GM19452 (cell line): ENCODE measurements around the gene PIK3CG.

ENCODE experiments used
- ATAC-seq: cut with Tn5 transposase; IDR thresholded peaks from one replicate; pipeline ENCODE4 v1.9.1; 2021; ENCODE audit not compliant: unreplicated experiment

PIK3CG gene

DNA sequence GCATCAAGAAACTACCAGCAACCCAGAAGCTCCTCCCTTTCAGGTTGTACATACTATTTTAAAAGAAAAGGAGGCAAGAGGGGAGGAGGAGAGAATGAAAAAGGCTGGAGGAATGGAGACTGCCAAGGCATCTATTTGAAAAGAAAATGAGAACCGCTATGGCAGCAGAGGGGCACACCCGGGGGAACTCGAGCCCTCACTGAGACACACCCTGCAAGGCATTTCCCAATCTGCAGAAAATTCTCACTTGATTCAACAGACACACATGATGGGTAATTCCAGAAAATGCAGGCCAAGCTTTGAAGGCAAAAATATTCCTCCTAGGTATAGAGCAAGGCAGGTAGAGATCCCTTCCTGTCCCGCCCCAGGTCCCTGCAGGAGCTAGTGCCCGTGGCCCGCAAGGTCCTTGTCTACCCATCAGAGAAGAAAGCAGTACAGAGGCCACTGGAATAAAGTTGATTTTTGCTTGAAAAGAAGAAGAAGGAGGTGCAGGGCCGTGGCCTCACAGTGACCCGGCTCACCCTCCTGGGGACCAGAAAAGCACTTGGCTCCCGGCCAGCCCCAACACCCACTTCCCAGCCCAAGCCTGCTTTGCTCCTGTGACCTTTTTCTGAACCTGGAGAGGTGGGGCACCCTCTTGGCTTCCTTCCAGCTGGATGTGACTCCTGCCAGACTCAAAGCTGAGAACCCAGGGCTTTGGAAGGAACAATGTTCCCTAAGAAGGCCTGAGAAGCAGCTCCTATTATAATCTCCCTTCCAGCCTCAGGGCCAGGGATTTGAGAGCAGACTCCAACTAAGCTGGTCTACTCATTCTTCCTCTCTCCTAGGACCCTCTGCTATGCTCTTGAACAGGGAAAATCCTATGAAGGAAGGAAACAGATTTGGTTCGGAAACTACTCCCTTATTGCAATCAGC lies 6.2 kb upstream of the PIK3CG start:
- ATAC-seq = no peak

DNA sequence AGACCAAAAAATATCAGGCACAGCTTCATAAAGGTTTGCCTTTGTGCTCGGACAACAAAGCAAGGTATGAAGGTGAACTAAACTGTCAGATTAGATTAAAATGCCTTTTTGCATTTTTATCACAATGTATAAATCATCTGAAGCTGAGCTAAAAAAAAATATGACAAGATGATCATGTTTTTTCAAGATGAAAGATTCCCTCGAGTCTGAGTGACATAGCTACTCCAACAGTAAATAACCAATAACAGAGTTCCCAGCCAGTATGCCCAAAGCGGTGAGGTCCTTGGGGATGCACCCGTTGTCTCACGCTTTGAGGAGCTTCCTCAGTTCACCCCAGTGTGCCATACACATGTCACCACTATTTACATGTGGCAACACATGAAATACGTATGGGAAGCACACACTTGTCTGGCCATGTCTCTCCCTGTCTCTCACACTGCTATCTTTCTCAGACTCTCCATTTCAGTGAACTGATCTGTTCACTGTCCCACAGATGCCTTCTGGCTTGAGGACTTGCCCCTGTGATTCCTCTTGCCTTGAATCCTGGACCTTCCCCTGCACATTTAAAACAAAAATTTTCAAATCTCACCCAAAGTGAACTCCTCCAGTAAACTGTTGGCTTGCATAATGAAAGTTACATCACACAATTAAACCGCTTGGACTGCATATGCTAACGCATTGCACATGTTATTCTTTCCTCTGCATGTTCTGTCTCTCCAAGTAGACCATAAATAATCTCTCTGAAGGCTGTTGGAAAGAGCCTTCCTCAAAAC lies 2.6 kb upstream of the PIK3CG start:
- no peak for ATAC-seq

DNA sequence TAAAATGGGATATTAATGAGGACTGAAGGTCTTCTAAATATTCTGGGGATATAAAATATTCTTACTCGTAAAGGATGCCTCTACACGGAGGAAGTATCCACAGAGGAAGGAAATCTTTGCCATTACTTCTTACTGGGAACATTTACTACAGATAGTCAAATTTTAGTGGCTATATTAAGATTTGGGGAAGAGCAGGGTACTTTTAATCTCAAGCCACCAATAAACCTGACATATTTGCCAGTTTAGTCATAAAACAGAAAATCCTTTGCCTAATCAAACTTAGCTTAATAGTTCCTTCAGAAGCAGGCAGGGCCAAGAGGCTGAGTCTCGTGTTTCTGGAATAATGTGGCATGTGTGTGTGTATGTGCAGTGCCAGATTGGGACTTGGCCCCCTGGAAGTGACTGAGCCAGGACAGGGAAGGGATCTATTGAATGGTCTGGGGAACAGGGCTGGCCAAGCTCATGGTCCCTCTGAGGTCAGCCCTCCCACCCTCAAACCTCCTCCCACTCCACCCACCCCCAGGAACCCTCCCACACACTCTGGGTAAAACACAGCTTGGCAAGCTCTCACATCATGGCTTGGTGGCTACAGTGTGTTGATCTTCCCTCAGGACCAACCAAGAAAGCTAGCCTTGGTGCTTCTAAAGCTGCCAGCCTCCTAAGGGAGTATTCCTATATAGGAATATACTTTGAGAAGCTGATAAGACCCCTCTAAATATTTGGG lies 1.6 kb upstream of the PIK3CG start:
- ATAC-seq = no peak

DNA sequence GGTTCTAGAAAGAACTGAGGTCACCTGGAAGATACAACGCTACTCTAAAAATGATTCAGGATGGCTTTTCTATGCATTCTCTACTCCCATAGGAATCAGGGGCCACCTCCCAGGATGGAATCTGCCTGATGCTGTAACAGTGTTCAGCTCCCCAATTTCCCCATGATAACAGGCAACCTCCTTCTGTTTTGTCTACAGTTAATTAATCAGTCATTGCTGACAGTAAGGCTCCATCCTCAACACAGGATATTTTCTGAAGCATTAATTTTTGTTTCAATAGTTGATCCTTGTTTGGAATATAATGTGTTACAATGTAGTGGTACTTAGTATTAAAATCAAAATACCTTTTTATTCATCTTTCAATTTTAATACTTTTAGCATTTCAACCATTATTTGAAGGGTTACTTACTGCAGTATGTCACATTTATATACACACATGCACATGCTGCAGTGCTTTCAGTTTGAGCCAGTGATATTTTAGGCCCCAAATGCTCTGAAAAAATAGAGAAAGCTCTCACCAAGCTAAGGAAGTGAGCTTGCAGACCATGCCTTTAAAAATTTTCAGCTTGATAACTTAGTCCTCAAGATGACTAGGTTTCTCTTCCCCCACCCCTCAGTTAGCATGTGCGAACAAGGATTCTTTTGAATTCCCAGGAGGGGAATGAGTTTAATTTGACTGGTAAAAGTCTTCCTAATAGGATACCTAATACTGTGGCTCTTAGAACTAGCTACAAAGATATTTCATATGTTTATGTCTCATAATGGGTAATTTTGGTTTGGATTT lies 592 bp upstream of the PIK3CG start:
- ATAC-seq = peak; percentile 38

DNA sequence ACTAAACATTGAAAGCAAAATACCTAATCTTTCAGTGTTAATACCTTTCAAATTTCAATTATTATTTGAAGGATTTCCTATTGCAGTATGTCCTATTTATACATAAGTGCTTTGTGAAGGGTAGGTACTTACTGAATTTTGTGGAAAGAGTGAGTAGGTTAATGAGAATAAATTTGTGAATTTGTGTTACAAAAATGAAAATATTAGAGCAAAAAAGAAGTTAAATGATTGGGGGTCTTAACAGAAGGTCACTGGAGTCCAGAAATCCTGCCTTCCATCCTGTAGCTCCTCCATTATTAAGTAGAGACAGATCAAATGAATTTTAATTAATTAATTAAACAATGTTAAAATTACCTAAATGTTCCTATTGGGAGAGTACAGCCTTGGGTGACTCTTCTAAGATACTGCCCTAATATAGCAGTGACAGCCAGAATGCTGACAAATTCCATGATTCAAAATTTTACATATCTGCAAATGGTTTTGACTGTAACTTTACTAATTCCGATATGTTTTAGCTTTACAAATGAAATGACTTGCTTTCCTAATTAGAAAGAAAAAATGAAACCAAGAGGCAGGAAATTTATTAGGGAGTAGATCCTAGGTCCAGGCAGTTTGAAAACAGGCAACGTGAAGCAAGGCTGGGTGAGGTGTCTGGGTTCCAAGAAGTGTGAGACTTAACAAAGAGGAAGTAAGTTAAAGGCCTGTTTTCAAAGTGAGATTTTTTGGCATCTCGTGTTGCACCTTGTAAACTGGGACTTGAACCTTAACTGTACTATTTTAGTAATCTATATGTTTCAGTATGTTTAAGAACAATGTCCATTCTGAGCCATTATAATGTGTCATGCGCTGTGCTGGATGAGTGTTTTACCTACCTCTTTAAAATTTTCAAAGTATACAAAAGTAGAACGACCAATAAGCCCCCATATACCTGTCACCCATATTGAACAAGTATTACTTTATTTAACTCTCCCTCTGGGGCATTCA lies 1.5 kb downstream of the PIK3CG start:
- peak; percentile 31 for ATAC-seq

DNA sequence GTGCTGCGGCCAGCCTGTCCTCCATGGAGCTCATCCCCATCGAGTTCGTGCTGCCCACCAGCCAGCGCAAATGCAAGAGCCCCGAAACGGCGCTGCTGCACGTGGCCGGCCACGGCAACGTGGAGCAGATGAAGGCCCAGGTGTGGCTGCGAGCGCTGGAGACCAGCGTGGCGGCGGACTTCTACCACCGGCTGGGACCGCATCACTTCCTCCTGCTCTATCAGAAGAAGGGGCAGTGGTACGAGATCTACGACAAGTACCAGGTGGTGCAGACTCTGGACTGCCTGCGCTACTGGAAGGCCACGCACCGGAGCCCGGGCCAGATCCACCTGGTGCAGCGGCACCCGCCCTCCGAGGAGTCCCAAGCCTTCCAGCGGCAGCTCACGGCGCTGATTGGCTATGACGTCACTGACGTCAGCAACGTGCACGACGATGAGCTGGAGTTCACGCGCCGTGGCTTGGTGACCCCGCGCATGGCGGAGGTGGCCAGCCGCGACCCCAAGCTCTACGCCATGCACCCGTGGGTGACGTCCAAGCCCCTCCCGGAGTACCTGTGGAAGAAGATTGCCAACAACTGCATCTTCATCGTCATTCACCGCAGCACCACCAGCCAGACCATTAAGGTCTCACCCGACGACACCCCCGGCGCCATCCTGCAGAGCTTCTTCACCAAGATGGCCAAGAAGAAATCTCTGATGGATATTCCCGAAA lies 2.7 kb downstream of the PIK3CG start:
- no peak for ATAC-seq

DNA sequence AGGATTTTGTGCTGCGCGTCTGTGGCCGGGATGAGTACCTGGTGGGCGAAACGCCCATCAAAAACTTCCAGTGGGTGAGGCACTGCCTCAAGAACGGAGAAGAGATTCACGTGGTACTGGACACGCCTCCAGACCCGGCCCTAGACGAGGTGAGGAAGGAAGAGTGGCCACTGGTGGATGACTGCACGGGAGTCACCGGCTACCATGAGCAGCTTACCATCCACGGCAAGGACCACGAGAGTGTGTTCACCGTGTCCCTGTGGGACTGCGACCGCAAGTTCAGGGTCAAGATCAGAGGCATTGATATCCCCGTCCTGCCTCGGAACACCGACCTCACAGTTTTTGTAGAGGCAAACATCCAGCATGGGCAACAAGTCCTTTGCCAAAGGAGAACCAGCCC lies 3.3 kb downstream of the PIK3CG start:
- no peak for ATAC-seq

DNA sequence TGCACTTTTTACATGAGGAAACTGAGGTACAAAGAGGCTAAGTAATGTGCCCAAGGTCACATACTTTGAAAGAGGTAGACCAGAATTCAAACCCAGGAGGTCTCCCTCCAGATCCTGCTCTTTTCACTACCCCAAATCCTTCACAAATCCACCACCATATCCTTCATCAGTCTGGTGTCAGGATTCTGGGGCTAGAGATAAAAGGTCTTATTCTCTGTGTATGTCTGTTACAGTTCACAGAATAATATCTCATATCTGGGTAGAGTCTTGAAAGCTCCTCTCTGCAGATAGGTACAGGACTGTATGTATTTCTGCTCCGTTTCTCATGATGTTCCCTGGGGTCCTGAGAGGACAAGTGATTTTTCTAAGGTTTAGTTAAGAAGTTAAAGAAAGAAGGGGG lies 4.9 kb downstream of the PIK3CG start:
- ATAC-seq = no peak

DNA sequence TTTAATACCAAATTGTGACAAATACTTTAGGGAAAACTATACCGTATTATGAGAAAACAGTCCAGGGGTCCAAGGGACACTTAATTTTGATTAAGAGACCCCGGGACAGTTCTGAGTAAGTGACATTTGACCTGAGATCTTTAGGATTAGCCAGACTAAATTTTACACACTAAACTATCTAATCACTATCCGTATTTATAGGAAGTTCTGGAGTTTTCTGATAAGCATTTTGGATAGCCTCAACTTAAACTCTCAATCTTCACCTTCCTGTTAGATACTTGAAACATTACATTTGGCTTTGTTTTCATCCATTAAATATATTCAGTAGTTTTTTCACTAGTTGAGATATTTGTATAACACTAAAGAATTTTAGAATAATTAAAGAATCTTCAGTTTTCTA lies 5.4 kb downstream of the PIK3CG start:
- ATAC-seq = no peak

DNA sequence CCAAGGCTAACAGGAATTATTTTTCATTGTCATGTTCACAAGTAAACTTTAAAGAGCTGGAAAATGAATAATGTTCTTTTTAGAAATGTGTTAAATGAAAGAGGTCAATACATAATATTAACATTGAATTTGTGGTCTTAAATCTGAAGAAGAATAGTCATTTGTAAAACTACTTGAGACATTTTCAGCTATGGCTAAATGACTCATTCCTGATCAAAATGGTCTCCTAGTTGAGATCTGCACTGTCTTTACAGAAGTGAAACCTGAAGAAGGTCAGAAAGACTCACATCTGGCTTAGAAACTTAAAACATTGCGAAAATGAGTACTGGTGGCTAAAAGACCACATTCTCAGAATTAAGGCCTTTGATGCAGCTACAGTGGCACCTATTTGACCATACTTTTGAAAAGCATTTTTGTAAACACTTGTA lies 5.9 kb downstream of the PIK3CG start:
- ATAC-seq = peak; percentile 90

DNA sequence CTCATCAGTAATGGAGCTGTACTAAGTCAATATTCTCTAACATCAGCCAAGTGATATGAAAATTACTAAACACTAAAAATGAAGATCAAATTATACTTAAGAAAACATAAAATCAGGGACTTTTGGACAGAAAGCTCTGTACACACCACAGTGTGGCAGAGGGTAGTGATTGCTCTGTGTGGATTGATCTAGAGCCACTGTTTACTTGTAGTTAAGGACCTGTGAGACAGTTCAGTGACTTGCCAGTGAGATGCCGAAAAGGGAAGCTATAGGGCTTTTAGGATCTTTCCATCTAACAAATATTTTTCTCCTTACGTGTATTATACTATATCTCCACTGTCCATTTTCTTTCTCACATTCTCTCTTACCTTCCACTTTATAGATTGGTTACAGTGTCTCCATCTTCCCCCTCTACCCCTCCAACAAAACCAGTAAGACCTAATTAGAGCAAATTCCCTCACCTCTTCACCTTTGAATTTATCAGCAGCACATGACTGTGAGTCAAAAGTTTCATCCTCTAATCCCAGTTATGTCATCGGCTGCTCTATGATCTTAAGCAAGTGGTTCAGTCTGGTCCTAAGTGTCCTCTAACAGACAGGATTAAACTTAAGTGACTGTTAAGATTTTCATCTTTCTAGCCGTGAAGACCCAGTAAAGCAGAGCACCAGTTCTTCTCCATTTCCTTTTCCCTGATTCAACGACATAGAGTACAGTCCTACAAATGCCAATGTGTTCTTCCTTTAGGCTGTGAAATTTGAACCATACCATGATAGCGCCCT lies 6.9 kb downstream of the PIK3CG start:
- ATAC-seq = no peak

DNA sequence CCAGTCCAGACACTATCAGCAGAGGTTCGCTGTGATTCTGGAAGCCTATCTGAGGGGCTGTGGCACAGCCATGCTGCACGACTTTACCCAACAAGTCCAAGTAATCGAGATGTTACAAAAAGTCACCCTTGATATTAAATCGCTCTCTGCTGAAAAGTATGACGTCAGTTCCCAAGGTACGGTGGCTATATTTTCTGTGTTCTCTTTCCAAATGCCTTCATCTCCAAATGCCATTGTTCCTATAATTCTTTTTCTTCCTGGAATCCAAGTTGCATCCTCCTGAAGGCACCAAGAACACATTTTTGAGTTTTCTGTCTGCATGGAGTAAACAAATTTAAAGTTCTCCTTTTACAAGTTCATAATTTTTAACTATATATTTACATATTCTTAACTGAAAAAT lies 7.7 kb downstream of the PIK3CG start:
- no peak for ATAC-seq

DNA sequence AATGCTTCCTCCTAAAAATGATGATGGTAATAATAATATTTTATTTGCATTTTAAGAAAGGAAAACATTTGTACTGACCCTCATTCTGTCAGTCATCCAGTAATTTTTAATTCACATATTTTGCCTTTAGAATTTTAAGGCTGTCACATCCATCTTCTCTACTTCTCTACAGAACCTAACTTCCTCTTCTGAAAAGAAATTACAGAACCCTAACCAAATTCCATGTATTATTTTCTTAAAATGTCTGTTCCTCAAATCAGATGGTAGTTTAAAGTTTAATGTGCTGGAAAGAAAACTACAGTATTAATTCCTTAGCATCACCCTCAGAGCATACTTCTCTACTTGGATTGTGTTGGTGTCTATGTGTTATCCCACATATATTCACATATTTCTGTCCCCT lies 9.0 kb downstream of the PIK3CG start:
- ATAC-seq = no peak

DNA sequence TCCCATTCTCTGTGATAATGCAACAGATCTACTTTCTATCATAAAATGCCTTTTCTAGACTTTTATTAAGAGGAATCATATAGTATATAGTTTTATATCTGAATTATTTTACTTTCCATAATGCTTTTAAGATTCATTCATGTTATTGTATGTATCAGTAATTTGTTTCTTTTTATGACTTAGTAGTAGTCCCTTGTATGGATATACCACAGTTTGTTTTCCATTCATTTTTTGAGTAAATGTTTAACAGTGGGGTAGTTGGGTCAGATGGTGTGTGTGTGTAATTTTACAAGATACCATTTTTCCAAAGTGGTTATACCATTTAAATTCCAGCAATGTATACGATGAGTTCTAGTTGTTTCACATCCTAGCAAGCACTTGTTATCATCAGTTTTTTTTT lies 10.4 kb downstream of the PIK3CG start:
- ATAC-seq = no peak

DNA sequence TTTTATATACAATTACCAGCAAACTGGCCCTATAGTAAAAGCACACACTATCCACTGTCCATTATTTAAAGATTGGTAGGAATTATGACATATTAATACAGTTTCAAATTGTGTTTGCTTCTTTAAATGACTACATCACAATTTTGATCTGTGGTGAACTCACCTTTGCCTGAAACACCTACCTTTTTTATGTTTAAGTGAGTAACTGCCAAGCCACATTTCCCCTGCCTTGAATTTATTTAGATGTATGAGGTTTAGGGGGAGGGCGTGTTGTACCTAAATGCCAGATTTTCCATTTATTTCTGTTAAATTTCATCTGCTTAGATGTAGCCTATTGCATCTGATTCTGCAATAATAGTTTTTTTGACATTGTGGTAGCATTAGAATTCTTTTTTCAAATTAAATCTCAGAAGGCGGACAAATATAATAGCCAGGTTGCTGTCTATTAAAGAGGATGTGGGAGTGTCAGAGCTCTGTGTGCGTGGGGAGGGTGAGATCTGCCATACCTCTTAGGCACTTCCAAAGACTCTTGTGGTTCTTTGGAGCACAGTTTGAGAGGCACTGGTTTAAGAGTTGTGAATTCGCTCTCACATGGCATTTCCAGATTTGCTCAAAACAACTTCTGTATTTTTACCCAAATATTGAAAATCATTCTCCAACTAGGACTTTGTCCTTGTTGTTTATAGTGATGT lies 13.8 kb downstream of the PIK3CG start:
- ATAC-seq = no peak

DNA sequence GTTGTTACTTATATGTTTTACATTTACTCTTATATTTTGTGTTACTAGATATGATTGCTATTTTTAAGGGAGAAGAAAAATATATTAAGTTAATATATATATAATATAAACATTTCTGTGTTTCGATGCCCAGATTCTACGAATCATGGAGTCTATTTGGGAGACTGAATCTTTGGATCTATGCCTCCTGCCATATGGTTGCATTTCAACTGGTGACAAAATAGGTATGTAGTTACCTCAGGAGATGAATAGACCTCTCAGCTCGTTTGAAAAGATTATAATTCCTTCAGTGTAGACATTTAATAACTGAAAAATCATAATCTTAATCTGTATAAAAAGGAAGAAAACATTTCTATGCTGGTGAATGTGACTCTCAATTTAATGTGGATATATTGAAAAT lies 16.9 kb downstream of the PIK3CG start:
- no peak for ATAC-seq

DNA sequence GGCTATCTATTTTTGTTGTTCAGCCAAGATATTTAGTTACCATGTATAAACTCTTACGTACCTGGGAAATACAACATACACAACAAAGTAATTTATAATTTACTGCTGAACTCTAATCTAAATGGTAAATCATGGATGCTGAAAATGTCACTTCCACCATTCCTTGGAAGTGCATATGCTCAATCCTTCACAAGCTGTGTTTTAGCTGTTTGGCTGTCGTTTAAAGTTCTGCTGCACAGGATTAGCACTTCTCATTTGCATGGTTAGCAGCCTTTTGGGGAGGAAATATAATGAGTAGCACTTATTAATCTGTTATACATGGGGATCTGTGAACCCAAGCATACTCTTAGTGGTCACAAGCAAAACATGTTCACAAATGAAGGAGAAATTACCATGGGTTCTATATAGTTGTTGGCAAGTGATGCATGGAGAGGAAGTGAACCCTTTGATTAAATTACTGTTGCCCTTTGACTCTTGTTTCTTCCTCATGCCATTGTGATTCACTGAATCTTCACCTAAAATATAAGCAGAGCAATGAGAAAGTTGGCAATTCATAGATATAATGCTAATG lies 18.5 kb downstream of the PIK3CG start:
- ATAC-seq = peak; percentile 56
